ENCODE data around the gene LIN7A. TPM values are rescaled to one million over a fixed set of nuclear protein-coding genes. Genes with fewer than 3 reads are reported as not detected.

The LIN7A gene
- total RNA-seq, 2 donors from 2014 or later = 0.41 to 5.8 TPM

- no peaks in the 10 kb centered on the region for H3K36me3 ChIP-seq
- ATAC-seq (ENCODE audit: insufficient number of reproducible peaks, low FRiP score, low read depth) = no peak
- H3K27ac ChIP-seq = no peak overlapping the region
- H3K27me3 ChIP-seq (replicated peaks; ENCODE audit: insufficient read depth) = no peaks in the 10 kb centered on the region
- TF ChIP-seq, protein P1, sequence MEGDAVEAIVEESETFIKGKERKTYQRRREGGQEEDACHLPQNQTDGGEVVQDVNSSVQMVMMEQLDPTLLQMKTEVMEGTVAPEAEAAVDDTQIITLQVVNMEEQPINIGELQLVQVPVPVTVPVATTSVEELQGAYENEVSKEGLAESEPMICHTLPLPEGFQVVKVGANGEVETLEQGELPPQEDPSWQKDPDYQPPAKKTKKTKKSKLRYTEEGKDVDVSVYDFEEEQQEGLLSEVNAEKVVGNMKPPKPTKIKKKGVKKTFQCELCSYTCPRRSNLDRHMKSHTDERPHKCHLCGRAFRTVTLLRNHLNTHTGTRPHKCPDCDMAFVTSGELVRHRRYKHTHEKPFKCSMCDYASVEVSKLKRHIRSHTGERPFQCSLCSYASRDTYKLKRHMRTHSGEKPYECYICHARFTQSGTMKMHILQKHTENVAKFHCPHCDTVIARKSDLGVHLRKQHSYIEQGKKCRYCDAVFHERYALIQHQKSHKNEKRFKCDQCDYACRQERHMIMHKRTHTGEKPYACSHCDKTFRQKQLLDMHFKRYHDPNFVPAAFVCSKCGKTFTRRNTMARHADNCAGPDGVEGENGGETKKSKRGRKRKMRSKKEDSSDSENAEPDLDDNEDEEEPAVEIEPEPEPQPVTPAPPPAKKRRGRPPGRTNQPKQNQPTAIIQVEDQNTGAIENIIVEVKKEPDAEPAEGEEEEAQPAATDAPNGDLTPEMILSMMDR (IDR thresholded peaks at IDR 0.05) = no peak
- H3K9me3 ChIP-seq = no peaks in the 10 kb centered on the region
- no peak for DNase-seq (ENCODE audit: low spot score)
- H3K4me1 ChIP-seq (ENCODE audit: control insufficient read depth in 1 of 2, low read depth in 2 of 2) = no peaks in the 10 kb centered on the region
- no peak overlapping the region for H3K4me3 ChIP-seq
These were observed 166.8 kb downstream of the LIN7A start for GRCh38 chr12:80770958-80771357.

DNA sequence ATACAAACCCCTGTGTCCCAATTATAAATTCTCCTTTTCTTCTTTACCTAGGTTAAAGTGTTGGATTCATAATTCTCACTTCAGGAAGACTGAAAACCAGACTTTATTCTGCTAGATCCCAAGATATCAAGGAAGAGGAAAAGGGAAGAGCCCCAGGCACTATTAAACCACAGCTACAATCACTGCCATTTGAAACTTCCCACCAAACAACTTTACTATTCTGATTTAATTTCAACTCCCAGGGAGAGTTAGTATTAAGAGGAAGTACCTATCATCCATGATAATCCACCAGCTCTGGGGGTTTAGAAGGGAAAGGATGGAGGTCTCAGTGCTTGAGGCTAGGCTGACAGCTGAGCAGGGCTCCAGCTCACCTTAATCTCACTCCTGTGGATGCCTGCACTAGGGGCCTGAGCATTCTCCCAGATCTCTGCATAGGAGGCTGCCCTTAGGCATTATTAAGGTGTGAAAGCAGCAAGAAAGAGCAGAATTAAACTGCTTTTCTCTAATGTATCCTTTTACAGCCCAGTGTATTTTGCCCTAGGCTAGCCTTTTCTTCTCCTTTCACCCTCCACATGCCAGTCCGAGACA is 168.1 kb downstream of the LIN7A start:
- no peak for ATAC-seq (ENCODE audit: insufficient number of reproducible peaks, low FRiP score, low read depth)
- H3K27me3 ChIP-seq (replicated peaks; ENCODE audit: insufficient read depth) = no peaks in the 10 kb centered on the region
- no peaks in the 10 kb centered on the region for H3K9me3 ChIP-seq
- H3K4me3 ChIP-seq = no peak overlapping the region
- no peaks in the 10 kb centered on the region for H3K4me1 ChIP-seq (ENCODE audit: control insufficient read depth in 1 of 2, low read depth in 2 of 2)
- DNase-seq (ENCODE audit: low spot score) = no peak
- no peak overlapping the region for H3K27ac ChIP-seq
- H3K36me3 ChIP-seq = no peaks in the 10 kb centered on the region
- TF ChIP-seq, protein P1 (IDR thresholded peaks at IDR 0.05) = no peak

DNA sequence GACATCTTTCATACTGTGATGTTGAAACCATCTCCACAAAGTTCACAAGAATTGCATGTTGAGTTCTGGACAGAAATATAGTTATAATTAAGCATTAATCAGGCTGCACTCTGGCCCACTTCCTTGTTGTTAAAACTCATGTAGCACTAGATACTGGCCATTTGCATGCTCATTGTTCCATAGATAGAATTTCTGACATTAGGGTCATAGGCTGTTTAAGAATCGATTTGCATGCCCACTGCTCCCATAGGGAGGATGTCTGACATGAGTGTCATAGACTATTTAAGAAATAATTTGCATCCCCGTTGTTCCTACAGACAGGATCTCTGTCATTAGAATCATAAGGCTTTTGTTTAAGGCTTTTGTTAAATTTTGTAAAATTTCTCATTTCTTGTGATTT is 170.8 kb downstream of the LIN7A start:
- Histone ChIP-seq H3K9me3 (no peaks in the 10 kb centered on the region), H3K4me1 (ENCODE audit: control insufficient read depth in 1 of 2, low read depth in 2 of 2) (no peaks in the 10 kb centered on the region), H3K4me3 (no peak overlapping the region), H3K36me3 (no peaks in the 10 kb centered on the region), H3K27ac (no peak overlapping the region), H3K27me3 (replicated peaks; ENCODE audit: insufficient read depth) (no peaks in the 10 kb centered on the region)
- TF ChIP-seq, protein P1 (IDR thresholded peaks at IDR 0.05) = no peak
- no peak for DNase-seq (ENCODE audit: low spot score)
- ATAC-seq (ENCODE audit: insufficient number of reproducible peaks, low FRiP score, low read depth) = no peak

DNA sequence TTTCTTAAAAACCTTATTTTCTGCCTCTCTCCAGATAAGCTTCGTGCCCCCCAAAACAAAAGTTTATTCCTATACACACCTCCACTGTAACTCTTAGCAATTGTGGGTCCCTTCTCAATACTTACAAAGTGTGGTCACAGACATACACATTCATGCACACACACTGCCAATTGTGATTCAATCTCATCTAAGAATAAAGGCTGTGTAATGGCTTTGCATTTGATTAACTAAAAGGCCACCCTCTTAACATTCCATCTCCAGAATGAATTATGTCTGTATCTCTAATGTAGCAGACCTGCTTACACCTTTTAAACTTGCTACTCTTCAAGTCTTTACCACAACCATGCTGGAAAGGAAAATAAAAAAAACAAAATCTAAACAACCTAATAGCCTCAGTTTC is 171.5 kb downstream of the LIN7A start:
- DNase-seq (ENCODE audit: low spot score) = no peak
- Histone ChIP-seq H3K36me3 (no peaks in the 10 kb centered on the region), H3K4me1 (ENCODE audit: control insufficient read depth in 1 of 2, low read depth in 2 of 2) (no peaks in the 10 kb centered on the region), H3K9me3 (no peaks in the 10 kb centered on the region), H3K4me3 (no peak overlapping the region), H3K27me3 (replicated peaks; ENCODE audit: insufficient read depth) (no peaks in the 10 kb centered on the region), H3K27ac (no peak overlapping the region)
- ATAC-seq (ENCODE audit: insufficient number of reproducible peaks, low FRiP score, low read depth) = no peak
- TF ChIP-seq, protein P1 (IDR thresholded peaks at IDR 0.05) = no peak

DNA sequence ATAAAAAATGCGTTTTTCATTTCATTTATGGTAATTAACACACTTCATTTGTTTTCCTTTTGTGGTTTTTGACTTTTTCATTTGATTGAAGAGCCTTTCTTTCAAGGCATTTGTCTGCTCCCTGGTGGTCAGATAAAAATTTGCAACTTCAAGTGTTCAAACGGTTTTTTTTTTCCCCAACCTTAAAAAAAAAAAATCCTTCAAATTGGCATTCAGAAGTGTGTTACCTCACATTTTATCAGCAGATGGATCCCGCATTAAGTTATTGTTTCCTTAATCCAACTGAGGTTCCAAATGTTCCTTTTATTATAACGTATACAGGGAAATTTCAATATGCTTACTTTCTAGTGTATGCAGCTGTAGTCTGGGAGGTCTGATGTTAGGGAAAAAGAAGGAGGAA is 173.9 kb downstream of the LIN7A start:
- Histone ChIP-seq H3K4me1 (ENCODE audit: control insufficient read depth in 1 of 2, low read depth in 2 of 2) (no peaks in the 10 kb centered on the region), H3K36me3 (no peaks in the 10 kb centered on the region), H3K27me3 (replicated peaks; ENCODE audit: insufficient read depth) (no peaks in the 10 kb centered on the region), H3K9me3 (no peaks in the 10 kb centered on the region), H3K27ac (no peak overlapping the region), H3K4me3 (no peak overlapping the region)
- DNase-seq (ENCODE audit: low spot score) (no peak), ATAC-seq (ENCODE audit: insufficient number of reproducible peaks, low FRiP score, low read depth) (no peak)
- TF ChIP-seq, protein P1 (IDR thresholded peaks at IDR 0.05) = peak; percentile 71

All from thoracic aorta (tissue), 2 donors.